ENCODE measurements around the gene ELMOD3. TPM values are rescaled to one million over a fixed set of nuclear protein-coding genes. Genes with fewer than 3 reads are reported as not detected.

Gene ELMOD3
- total and polyA plus RNA-seq, 2 of the 8 experiments (the other 6 are each of a cell fraction or from before 2014, with no cell fraction given) = 8.5 to 10.2 TPM

DNA sequence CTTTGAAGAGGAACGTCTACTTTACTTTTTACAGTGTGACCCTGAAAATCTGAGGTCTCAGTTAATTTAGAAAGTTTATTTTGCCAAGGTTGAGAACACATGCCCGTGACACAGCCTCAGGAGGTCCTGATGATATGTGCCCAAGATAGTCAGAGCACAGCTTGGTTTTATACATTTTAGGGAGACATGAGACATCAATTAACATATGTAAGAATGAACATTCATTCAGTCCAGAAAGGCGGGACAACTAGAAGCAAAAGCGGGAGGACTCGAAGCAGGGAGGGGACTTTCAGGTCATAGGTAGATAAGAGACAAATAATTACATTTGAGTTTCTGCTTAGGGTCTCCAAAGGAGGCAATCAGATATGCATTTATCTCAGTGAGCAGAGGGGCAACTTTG is 23.7 kb downstream of the ELMOD3 start:
- Histone ChIP-seq H4K20me1 (replicated peaks in 1 of 2; ENCODE audit: control insufficient read depth in 1 of 2, insufficient read depth in 2 of 2, low read length in 2 of 2) (no peaks in the 10 kb centered on the region), H2AK5ac (ENCODE audit: low read depth, low read length) (no peak overlapping the region), H3K56ac (replicated peaks; ENCODE audit: insufficient read length, low read depth, low read length) (no peak overlapping the region), H3K36me3 (ENCODE audit: control insufficient read depth in 2 of 4, insufficient read depth in 4 of 4, low read length in 3 of 4) (peaks cover 0 to 11% (median 1%) of the 10 kb centered on the region in 4 experiments; a peak in 4 of 8 replicates), H3K4me3 (ENCODE audit: extremely low read depth in 1 of 4, insufficient read depth in 2 of 4, low read depth in 3 of 4, low read length in 4 of 4) (no peak overlapping the region), H2BK12ac (ENCODE audit: low read depth, low read length) (no peak overlapping the region), H4K91ac (replicated peaks; ENCODE audit: insufficient read length, low read length) (no peak overlapping the region), H3K23ac (ENCODE audit: insufficient read length) (no peak overlapping the region), H3K23me2 (ENCODE audit: low read depth, low read length) (no peaks in the 10 kb centered on the region), H3K18ac (ENCODE audit: extremely low read depth, low read length) (no peak overlapping the region), H2BK15ac (ENCODE audit: low read length) (no peak overlapping the region), H2BK120ac (replicated peaks; ENCODE audit: low read depth, low read length) (no peak overlapping the region), H3K27me3 (replicated peaks in 1 of 4; ENCODE audit: control insufficient read depth in 3 of 4, extremely low read depth in 1 of 4, insufficient read depth in 3 of 4, low read length in 3 of 4) (no peaks in the 10 kb centered on the region), H2AFZ (ENCODE audit: low read length) (no peak overlapping the region), H4K8ac (ENCODE audit: extremely low read depth, insufficient read depth, low read length) (no peak overlapping the region), H3K27ac (ENCODE audit: low read depth, low read length) (no peak overlapping the region), H2BK5ac (ENCODE audit: low read depth, low read length) (no peak overlapping the region), H3K14ac (ENCODE audit: insufficient read length) (no peak overlapping the region), H2BK20ac (ENCODE audit: low read length) (no peak overlapping the region), H3K9ac (replicated peaks in 1 of 4; ENCODE audit: extremely low read depth in 1 of 4, low read depth in 3 of 4, low read length in 3 of 4) (no peak overlapping the region), H4K5ac (ENCODE audit: insufficient read length, low read depth, low read length) (no peak overlapping the region), H3K9me3 (ENCODE audit: insufficient read depth in 2 of 2, low read depth in 1 of 2, low read length in 1 of 2) (peaks cover 4 to 10% of the 10 kb centered on the region in 2 experiments; a peak in 3 of 4 replicates), H3K79me2 (ENCODE audit: control insufficient read depth in 1 of 2, insufficient read depth in 2 of 2, low read length in 2 of 2) (no peaks in the 10 kb centered on the region), H3K79me1 (ENCODE audit: low read depth, low read length) (no peaks in the 10 kb centered on the region), H3K4me2 (ENCODE audit: insufficient read depth in 1 of 2, low read depth in 2 of 2, low read length in 2 of 2) (no peak overlapping the region), H3K4ac (replicated peaks; ENCODE audit: insufficient read length, low read depth, low read length) (no peak overlapping the region), H3K4me1 (replicated peaks in 1 of 4; ENCODE audit: control insufficient read depth in 3 of 4, insufficient read depth in 4 of 4, low read length in 3 of 4) (no peaks in the 10 kb centered on the region)
- CTCF ChIA-PET (ENCODE audit: partially characterized antibody) = interaction anchor here (1.0 kb wide), 1 partner anchor 12 kb away, joined by 4 read pairs; no protein-coding TSS in a partner anchor
- no peak for DNase-seq (ENCODE audit: low read depth in 1 of 2, low spot score in 2 of 2)
- POLR2A ChIA-PET (ENCODE audit: partially characterized antibody) = interaction anchor here (0.8 to 1.4 kb wide), 2 partner anchors 22 to 170 kb away, joined by 3 read pairs; no protein-coding TSS in a partner anchor
- 93% methylated on average over 5 of the region's 5 CpGs; no CpG with 5 or more reads in 1 of the 2 experiments for WGBS, 2 experiments (ENCODE audit: extremely low coverage in 1 of 2, insufficient coverage in 1 of 2, insufficient read length in 1 of 2, insufficient replicate concordance in 2 of 2, low coverage in 1 of 2, low lambda C conversion rate in 2 of 2, missing lambda C conversion rate in 1 of 2)
- FAIRE-seq = no peak
- TF ChIP-seq EZH2 (IDR thresholded peaks at IDR 0.05; ENCODE audit: low read depth, low read length, severe bottlenecking) (no peak), TCF12 (IDR thresholded peaks at IDR 0.05; ENCODE audit: low read depth, low read length) (no peak), RBBP5 (IDR thresholded peaks at IDR 0.05; ENCODE audit: borderline replicate concordance, low read depth, low read length) (no peak), JUN (IDR thresholded peaks at IDR 0.05; ENCODE audit: low read depth, low read length) (no peak), PHF8 (conservative IDR thresholded peaks at IDR 0.05; ENCODE audit: low read depth, low read length) (no peak), ZNF274 (IDR thresholded peaks at IDR 0.05; ENCODE audit: borderline replicate concordance, extremely low read depth, low read length) (no peak)

All from H1 (cell line).